Neural crest cell (in vitro differentiated cells): ENCODE results near the gene H2BW1. TPM values are rescaled to one million over a fixed set of nuclear protein-coding genes. Genes with fewer than 3 reads are reported as not detected.

Experiments used
- total RNA-seq: library from RNA; stranded (reverse); gene quantifications from 2 replicates; pipeline ENCODE4 v1.2.1, GENCODE V29; 2021

H2BW1 gene
- total RNA-seq, 1 donor from 2014 or later, result not detected

Other genes starting within 250 kb of the H2BW1 start
- gene PLP1, start 236.9 kb downstream of the H2BW1 start, total RNA-seq, result 265 and 288 TPM in 2 replicates
- 3.4 and 3.7 TPM in 2 replicates for gene RAB9B, start 181.5 kb downstream of the H2BW1 start, total RNA-seq
- gene TMSB15B, start 51.1 kb downstream of the H2BW1 start, total RNA-seq, result 36.8 and 40.7 TPM in 2 replicates
- gene H2BW2, start 26.2 kb upstream of the H2BW1 start, total RNA-seq, result 0.20 and 0.51 TPM in 2 replicates
- 18.7 and 23.2 TPM in 2 replicates for gene TMSB15C, start 62.5 kb upstream of the H2BW1 start, total RNA-seq
- 8.7 and 9.3 TPM in 2 replicates for gene ZCCHC18, start 98.8 kb upstream of the H2BW1 start, total RNA-seq
- gene SLC25A53, start 143.3 kb upstream of the H2BW1 start, total RNA-seq, result 6.2 and 6.8 TPM in 2 replicates
- 17.4 and 18.2 TPM in 2 replicates for gene FAM199X, start 152.7 kb upstream of the H2BW1 start, total RNA-seq
- gene ESX1, start 241.2 kb upstream of the H2BW1 start, total RNA-seq, result not detected in 2 replicates